ENCODE data around the gene SHMT2.

The SHMT2 gene

GRCh38 chr12:57229634-57230380, at the start of gene SHMT2:
Gene SHMT2 (plus strand): TSS chr12:57229711. CDS start chr12:57229779, 68 bp downstream.
- DNase-seq, result peak in 55 of 56 donors; percentile 47 to 94 (median 85)

- no peak for DNase-seq
Measured at GRCh38 chr12:57180321-57180989, 49.1 kb upstream of the SHMT2 start.

- no peak for DNase-seq
Measured at GRCh38 chr12:57181072-57181471, 48.4 kb upstream of the SHMT2 start.

- DNase-seq, result no peak
Measured at GRCh38 chr12:57181561-57182155, 47.9 kb upstream of the SHMT2 start.

- peak in 43 of 56 donors; percentile 5 to 79 (median 37) for DNase-seq
Measured at GRCh38 chr12:57182918-57183575, 46.5 kb upstream of the SHMT2 start.

- no peak for DNase-seq
Measured at GRCh38 chr12:57183939-57184725, 45.4 kb upstream of the SHMT2 start.

GRCh38 chr12:57185403-57185802, 44.1 kb upstream of the SHMT2 start:
- DNase-seq, result no peak

- DNase-seq, result peak in 4 of 56 donors; percentile 11 to 20 (median 16)
Measured at GRCh38 chr12:57185906-57186508, 43.5 kb upstream of the SHMT2 start.

GRCh38 chr12:57187222-57188089, 42.1 kb upstream of the SHMT2 start:
- peak in 2 of 56 donors; percentile 11 to 16 for DNase-seq

- DNase-seq, result no peak
Measured at GRCh38 chr12:57188090-57188425, 41.5 kb upstream of the SHMT2 start.

- peak in 7 of 56 donors; percentile 11 to 36 (median 21) for DNase-seq
Measured at GRCh38 chr12:57190037-57190436, 39.5 kb upstream of the SHMT2 start.

- DNase-seq, result no peak
Measured at GRCh38 chr12:57190821-57191220, 38.7 kb upstream of the SHMT2 start.

- DNase-seq, result no peak
Measured at GRCh38 chr12:57191410-57191809, 38.1 kb upstream of the SHMT2 start.

- DNase-seq, result no peak
Measured at GRCh38 chr12:57192920-57193319, 36.6 kb upstream of the SHMT2 start.

GRCh38 chr12:57193706-57194245, 35.7 kb upstream of the SHMT2 start:
- DNase-seq, result peak in 2 of 56 donors; percentile 17 to 35

GRCh38 chr12:57194253-57194652, 35.3 kb upstream of the SHMT2 start:
- no peak for DNase-seq

GRCh38 chr12:57195186-57195585, 34.3 kb upstream of the SHMT2 start:
- DNase-seq, result peak in 6 of 56 donors; percentile 8 to 45 (median 20)

GRCh38 chr12:57195611-57196371, 33.7 kb upstream of the SHMT2 start:
- no peak for DNase-seq

Data from nucleus accumbens (tissue), 56 donors.